AG09319 (cell line): ENCODE results near the gene OTOGL.
"Not testable (repeated sequence)": the region's sequence is repeated elsewhere in the genome, so short reads cannot be mapped to it uniquely, and the experiment has no call there.

Experiments used
- DNase-seq: peaks from one replicate; pipeline ENCODE4 v3.0.0-alpha.2; 2010; ENCODE audit warnings: low read depth; ENCODE audit errors: extremely low read depth
- CTCF ChIP-seq: IDR thresholded peaks from 2 replicates; pipeline ENCODE4 v1.5.1; 2011; ENCODE audit warnings: low read depth, mild to moderate bottlenecking, inconsistent platforms, low read length, moderate library complexity

The OTOGL gene

DNA sequence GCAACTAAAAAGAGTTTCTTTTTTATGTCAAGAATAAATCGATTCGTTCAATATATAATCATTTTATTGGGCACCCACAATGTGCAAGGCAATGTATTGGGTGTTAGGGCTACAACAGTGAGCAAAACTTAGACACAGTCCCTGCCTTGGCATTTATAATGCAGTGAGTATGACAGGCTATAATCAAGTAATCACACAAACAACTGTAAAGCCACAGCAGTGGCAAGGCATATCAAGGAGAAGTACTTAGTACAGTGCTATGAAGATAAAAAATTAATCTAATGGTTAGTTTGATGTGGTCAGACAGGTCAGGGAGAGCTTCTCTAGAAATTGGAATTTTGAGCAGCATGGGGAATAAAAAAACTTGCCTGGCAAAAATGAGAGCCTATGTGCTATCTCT lies 39.5 kb upstream of the OTOGL start:
- TF ChIP-seq CTCF, result no peak
- no peak for DNase-seq

- DNase-seq, result no peak
- no peak for TF ChIP-seq CTCF
Observed at GRCh38 chr12:80064269-80064668, 35.1 kb upstream of the OTOGL start.

- DNase-seq, result no peak
- no peak for TF ChIP-seq CTCF
Observed at GRCh38 chr12:80064951-80065350, 34.4 kb upstream of the OTOGL start.

DNA sequence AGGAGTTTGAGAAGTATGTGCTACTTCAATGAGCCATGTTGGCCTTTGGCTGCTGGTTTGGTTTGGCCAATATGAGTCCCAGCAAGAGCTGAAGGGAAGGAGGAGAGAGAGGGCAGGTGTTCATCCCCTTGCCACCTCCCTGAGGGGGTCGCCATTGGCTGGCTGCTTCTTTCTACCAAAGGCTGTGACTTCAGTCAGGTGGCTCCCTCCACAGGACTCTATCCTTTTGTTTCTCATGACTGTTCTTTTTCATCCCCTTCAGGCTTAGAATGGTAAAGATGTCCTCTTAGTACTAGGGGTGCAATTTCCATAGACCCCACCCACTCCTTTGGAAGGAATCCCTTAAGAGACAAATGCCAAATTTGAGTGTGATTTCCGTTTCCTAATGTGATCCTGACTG lies 31.2 kb upstream of the OTOGL start:
- no peak for DNase-seq
- no peak for TF ChIP-seq CTCF

DNA sequence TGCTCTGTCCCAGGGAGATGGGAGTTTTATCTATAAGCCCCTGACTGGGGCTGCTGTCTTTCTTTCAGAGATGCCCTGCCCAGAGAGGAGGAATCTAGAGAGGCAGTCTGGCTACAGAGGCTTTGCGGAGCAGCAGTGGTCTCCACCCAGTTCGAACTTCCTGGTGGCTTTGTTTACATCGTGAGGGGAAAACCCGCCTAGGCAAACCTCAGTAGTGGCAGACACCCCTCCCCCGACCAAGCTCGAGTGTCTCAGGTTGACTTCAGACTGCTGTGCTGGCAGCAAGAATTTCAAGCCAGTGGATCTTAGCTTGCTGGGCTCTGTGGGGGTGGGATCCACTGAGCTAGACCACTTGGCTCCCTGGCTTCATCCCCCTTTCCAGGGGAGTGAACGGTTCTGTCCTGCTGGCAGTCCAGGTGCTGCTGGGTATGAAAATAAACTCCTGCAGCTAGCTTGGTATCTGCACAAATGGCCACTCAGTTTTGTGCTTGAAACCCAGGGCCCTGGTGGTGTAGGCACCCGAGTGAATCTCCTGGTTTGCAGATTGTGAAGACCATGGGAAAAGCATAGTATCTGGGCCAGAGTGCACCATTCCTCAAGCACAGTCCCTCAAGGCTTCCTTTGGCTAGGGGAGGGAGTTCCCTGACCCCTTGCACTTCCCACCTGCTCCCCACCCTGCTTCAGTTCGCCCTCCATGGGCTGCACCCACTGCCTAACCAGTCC lies 15.3 kb upstream of the OTOGL start:
- DNase-seq, result not testable (repeated sequence)

DNA sequence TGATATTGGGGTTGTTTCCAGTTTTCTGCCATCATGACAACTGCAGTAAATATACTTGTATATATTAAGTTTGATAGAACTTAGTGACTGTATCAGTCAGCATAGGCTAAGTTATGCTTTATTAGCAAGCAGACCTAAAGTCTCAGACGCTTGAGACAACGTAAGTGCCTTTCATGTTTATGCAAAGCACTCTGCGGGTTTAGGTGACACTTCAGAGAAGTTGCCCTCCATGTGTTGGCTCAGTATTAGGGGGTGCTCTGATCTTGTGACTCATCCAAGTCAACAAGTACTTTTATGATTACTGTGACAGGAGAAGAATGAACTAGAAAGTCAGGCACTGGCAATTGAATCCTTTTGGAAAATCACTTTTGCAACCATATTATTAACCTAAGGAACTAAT lies 13.3 kb upstream of the OTOGL start:
- no peak for DNase-seq

GRCh38 chr12:80087486-80088213 lies 11.7 kb upstream of the OTOGL start:
- no peak for TF ChIP-seq CTCF
- no peak for DNase-seq

More for the DNA sequence above, 13.3 kb upstream of the OTOGL start:
- no peak for TF ChIP-seq CTCF
